Omental fat pad (tissue), 4 donors: Measurements from ENCODE around the gene CYP4F8. TPM values are rescaled to one million over a fixed set of nuclear protein-coding genes. Genes with fewer than 3 reads are reported as not detected.
"Not testable (repeated sequence)": the region's sequence is repeated elsewhere in the genome, so short reads cannot be mapped to it uniquely, and the experiment has no call there.

ENCODE experiments used
- ATAC-seq: fragments of 150-250 bp; one replicate; pipeline ENCODE4 v1.9.1; 2016; ENCODE audit warnings: mild to moderate bottlenecking, moderate library complexity; ENCODE audit not compliant: low FRiP score
- DNase-seq: peaks from one replicate; pipeline ENCODE4 v3.0.0-alpha.2; 2019; ENCODE audit warnings: low spot score
- CTCF ChIP-seq, 3 donors: fragments of 450-650 bp; IDR thresholded peaks; one replicate each; pipeline ENCODE4 v1.5.1; 2016 to 2017; ENCODE audit warnings: antibody characterized with exemption in 3 of 3, mild to moderate bottlenecking in 3 of 3, moderate library complexity in 2 of 3
- small RNA-seq: library from RNA; depleted of rRNA; stranded (forward); fragments of <200 nt; gene quantifications from one replicate; pipeline ENCODE3, GENCODE V24; 2016
- total RNA-seq, 4 donors: library from RNA; depleted of rRNA; stranded (reverse); fragments of >200 nt; gene quantifications; one replicate each; pipeline ENCODE4 v1.1.0, GENCODE V29; 2016

Gene CYP4F8
- total RNA-seq, 4 donors from 2014 or later: not detected

GRCh38 chr19:15672580-15673175, 57.7 kb downstream of the CYP4F8 start, which contains the start of gene CYP4F12:
TSS of gene CYP4F12 (plus strand) at chr19:15673087. CDS start at chr19:15673530, 443 bp downstream.
- DNase-seq (peak; percentile 55), ATAC-seq (peak; percentile 91)
- no peak for TF ChIP-seq CTCF (IDR thresholded peaks at IDR 0.05)

GRCh38 chr19:15673176-15673654, 58.2 kb downstream of the CYP4F8 start:
- no peak for TF ChIP-seq CTCF (IDR thresholded peaks at IDR 0.05)
- ATAC-seq (peak; percentile 32), DNase-seq (no peak)

GRCh38 chr19:15675560-15675959, 60.5 kb downstream of the CYP4F8 start:
- no peak for TF ChIP-seq CTCF (IDR thresholded peaks at IDR 0.05)
- DNase-seq (no peak), ATAC-seq (no peak)

- no peak for DNase-seq
- TF ChIP-seq CTCF (IDR thresholded peaks at IDR 0.05): no peak
- no peak for ATAC-seq
Measured at GRCh38 chr19:15679089-15679488, 64.1 kb downstream of the CYP4F8 start.

GRCh38 chr19:15679865-15680264, 64.8 kb downstream of the CYP4F8 start:
- ATAC-seq, DNase-seq: not testable (repeated sequence)

Small RNA genes within 50 kb of the gene (small RNA-seq; reads per million reads assigned to genes)
- not detected for gene AD000091.1

Other genes starting within 250 kb of the CYP4F8 start
- gene AKAP8, start 235.4 kb upstream of the CYP4F8 start, total RNA-seq: 10 to 100 TPM; 17.5 to 45.6 (median 22.8) TPM
- gene AKAP8L, start 196.2 kb upstream of the CYP4F8 start, total RNA-seq: 100 to 1,000 TPM in 1 of 4 donors, 10 to 100 TPM in 3; 52.2 to 141 (median 79.5) TPM
- 10 to 100 TPM; 17.4 to 41.8 (median 33.6) TPM for gene WIZ, start 165.3 kb upstream of the CYP4F8 start, total RNA-seq
- gene RASAL3, start 150.7 kb upstream of the CYP4F8 start, total RNA-seq: 1 to 10 TPM; 2.0 to 6.9 (median 3.6) TPM
- not detected for gene PGLYRP2, start 135.7 kb upstream of the CYP4F8 start, total RNA-seq
- gene CYP4F22, start 106.7 kb upstream of the CYP4F8 start, total RNA-seq: 1 to 10 TPM in 1 of 4 donors, under 1 TPM in 1, not detected in 2; 0.36 to 1.3 TPM
- gene CYP4F3, start 25.7 kb downstream of the CYP4F8 start, total RNA-seq: 10 to 100 TPM in 1 of 4 donors, 1 to 10 TPM in 2, under 1 TPM in 1; 0.31 to 11.5 (median 1.5) TPM
- gene CYP4F12, start 57.9 kb downstream of the CYP4F8 start, total RNA-seq: 10 to 100 TPM in 2 of 4 donors, 1 to 10 TPM in 2; 3.0 to 58.6 (median 11.9) TPM
- not detected for gene OR10H2, start 112.8 kb downstream of the CYP4F8 start, total RNA-seq
- gene OR10H3, start 122.8 kb downstream of the CYP4F8 start, total RNA-seq: not detected
- gene OR10H5, start 172.4 kb downstream of the CYP4F8 start, total RNA-seq: not detected
- gene OR10H1, start 200.4 kb downstream of the CYP4F8 start, total RNA-seq: not detected